BJ (cell line): ENCODE measurements around the gene CAPN9. TPM values are rescaled to one million over a fixed set of nuclear protein-coding genes. Genes with fewer than 3 reads are reported as not detected.
"Not testable (repeated sequence)": the region's sequence is repeated elsewhere in the genome, so short reads cannot be mapped to it uniquely, and the experiment has no call there.

Experiments
- CTCF ChIA-PET: fragments of 350-600 bp; formaldehyde crosslinking; extraction: SDS; loops from one replicate; lab custom pipeline; 2021; ENCODE audit warnings: antibody characterized with exemption, inconsistent platforms; lab: Yijun Ruan, JAX
- POLR2A ChIA-PET: fragments of 300-600 bp; sonication (Branson Sonifier 250); formaldehyde crosslinking; extraction: SDS; loops from one replicate; lab custom pipeline; 2021; ENCODE audit warnings: antibody characterized with exemption; lab: Charles Lee
- DNase-seq: peaks from one replicate; pipeline ENCODE4 v3.0.0-alpha.2; 2011; ENCODE audit warnings: low read depth
- H3K27me3 ChIP-seq: 2 replicates; pipeline ENCODE4 v1.6.0; 2011; ENCODE audit warnings: low read length; ENCODE audit not compliant: control insufficient read depth, insufficient read depth
- H3K36me3 ChIP-seq: 2 replicates; pipeline ENCODE4 v1.5.1; 2011; ENCODE audit warnings: low read length; ENCODE audit not compliant: control insufficient read depth, insufficient read depth
- H3K4me3 ChIP-seq: 2 replicates; pipeline ENCODE4 v1.5.1; 2011; ENCODE audit warnings: low read depth, mild to moderate bottlenecking, control low read depth, low read length
- polyA plus RNA-seq: library from polyadenylated mRNA; depleted of rRNA; stranded (reverse); fragments of >200 nt; gene quantifications from 2 replicates; pipeline ENCODE4 v1.2.3, GENCODE V29; 2011
- TF ChIP-seq, protein P1 (sequence below): IDR thresholded peaks from 2 replicates; pipeline ENCODE4 v1.5.1; 2011; ENCODE audit warnings: low read depth, mild to moderate bottlenecking, control low read depth, inconsistent platforms, low read length, moderate library complexity; ENCODE audit not compliant: insufficient read depth

CAPN9 gene
- polyA plus RNA-seq, 1 experiment, result not detected

GRCh38 chr1:230712470-230712942 lies 34.7 kb upstream of the CAPN9 start:
- no peak for DNase-seq
- H3K36me3 ChIP-seq, result no peaks in the 10 kb centered on the region
- no peaks in the 10 kb centered on the region for H3K27me3 ChIP-seq
- ChIA-PET CTCF (interaction anchor here (1.7 kb wide), 1 partner anchor 23 kb away, joined by 4 read pairs; no protein-coding TSS in a partner anchor), POLR2A (no interaction called here)
- no peak overlapping the region for H3K4me3 ChIP-seq
- TF ChIP-seq, protein P1, sequence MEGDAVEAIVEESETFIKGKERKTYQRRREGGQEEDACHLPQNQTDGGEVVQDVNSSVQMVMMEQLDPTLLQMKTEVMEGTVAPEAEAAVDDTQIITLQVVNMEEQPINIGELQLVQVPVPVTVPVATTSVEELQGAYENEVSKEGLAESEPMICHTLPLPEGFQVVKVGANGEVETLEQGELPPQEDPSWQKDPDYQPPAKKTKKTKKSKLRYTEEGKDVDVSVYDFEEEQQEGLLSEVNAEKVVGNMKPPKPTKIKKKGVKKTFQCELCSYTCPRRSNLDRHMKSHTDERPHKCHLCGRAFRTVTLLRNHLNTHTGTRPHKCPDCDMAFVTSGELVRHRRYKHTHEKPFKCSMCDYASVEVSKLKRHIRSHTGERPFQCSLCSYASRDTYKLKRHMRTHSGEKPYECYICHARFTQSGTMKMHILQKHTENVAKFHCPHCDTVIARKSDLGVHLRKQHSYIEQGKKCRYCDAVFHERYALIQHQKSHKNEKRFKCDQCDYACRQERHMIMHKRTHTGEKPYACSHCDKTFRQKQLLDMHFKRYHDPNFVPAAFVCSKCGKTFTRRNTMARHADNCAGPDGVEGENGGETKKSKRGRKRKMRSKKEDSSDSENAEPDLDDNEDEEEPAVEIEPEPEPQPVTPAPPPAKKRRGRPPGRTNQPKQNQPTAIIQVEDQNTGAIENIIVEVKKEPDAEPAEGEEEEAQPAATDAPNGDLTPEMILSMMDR, result no peak

DNA sequence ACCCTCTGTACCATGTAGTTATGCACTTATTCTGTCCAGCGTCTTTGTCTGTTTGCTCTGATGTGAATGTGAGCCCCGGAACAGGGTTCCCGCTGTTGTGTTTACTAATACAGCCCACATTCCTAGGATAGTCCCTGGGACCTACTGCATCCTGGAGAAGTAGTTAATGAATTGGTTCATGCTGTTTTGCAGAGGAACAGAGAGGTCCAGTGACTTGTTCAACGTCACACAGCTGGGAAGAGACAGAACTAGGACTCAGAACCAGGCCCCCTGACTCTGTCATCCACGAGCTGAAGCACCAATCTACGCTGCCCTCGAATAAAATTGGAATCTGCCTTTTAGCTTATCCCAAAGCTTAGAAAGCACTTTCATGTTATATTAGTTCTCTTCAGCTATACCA lies 34.0 kb upstream of the CAPN9 start:
- ChIA-PET POLR2A (no interaction called here), CTCF (no interaction called here)
- TF ChIP-seq, protein P1, result no peak
- Histone ChIP-seq H3K36me3 (no peaks in the 10 kb centered on the region), H3K27me3 (no peaks in the 10 kb centered on the region), H3K4me3 (no peak overlapping the region)
- no peak for DNase-seq

GRCh38 chr1:230713547-230713914 lies 33.7 kb upstream of the CAPN9 start:
- H3K27me3 ChIP-seq, result no peaks in the 10 kb centered on the region
- no peaks in the 10 kb centered on the region for H3K36me3 ChIP-seq
- CTCF ChIA-PET, result no interaction called here
- POLR2A ChIA-PET, result no interaction called here
- DNase-seq, result no peak
- no peak overlapping the region for H3K4me3 ChIP-seq
- TF ChIP-seq, protein P1, result no peak

GRCh38 chr1:230713915-230714764 lies 33.0 kb upstream of the CAPN9 start, which contains the start of gene AGT:
TSS of gene AGT (minus strand) at chr1:230714122. CDS start at chr1:230710823, 3,299 bp downstream.
- CTCF ChIA-PET, result no interaction called here
- POLR2A ChIA-PET, result no interaction called here

GRCh38 chr1:230715510-230715909 lies 31.7 kb upstream of the CAPN9 start:
- POLR2A ChIA-PET, result no interaction called here
- CTCF ChIA-PET, result interaction anchor here (2.6 kb wide), 1 partner anchor 16 kb away, joined by 7 read pairs; no protein-coding TSS in a partner anchor
- TF ChIP-seq, protein P1, result no peak
- DNase-seq, result no peak
- no peaks in the 10 kb centered on the region for H3K36me3 ChIP-seq
- H3K4me3 ChIP-seq, result no peak overlapping the region
- H3K27me3 ChIP-seq, result no peaks in the 10 kb centered on the region

More at GRCh38 chr1:230713915-230714764, 33.0 kb upstream of the CAPN9 start, which contains the start of gene AGT:
- Histone ChIP-seq H3K36me3 (no peaks in the 10 kb centered on the region), H3K27me3 (no peaks in the 10 kb centered on the region), H3K4me3 (no peak within 1 kb of the TSS)
- DNase-seq, result peak; percentile 61
- TF ChIP-seq, protein P1, result no peak

GRCh38 chr1:230716453-230716852 lies 30.7 kb upstream of the CAPN9 start:
- H3K4me3 ChIP-seq, POLR2A ChIA-PET, H3K36me3 ChIP-seq, H3K27me3 ChIP-seq, DNase-seq: not testable (repeated sequence)
- CTCF ChIA-PET, result interaction anchor here (1.0 to 2.6 kb wide), 2 partner anchors 15 to 82 kb away, joined by 3 to 7 read pairs; no protein-coding TSS in a partner anchor
